GM21367 (cell line): ENCODE results near the gene FGF14.

Experiments
- ATAC-seq: cut with Tn5 transposase; IDR thresholded peaks from one replicate; pipeline ENCODE4 v1.9.1; 2021; ENCODE audit not compliant: unreplicated experiment

Gene FGF14

DNA sequence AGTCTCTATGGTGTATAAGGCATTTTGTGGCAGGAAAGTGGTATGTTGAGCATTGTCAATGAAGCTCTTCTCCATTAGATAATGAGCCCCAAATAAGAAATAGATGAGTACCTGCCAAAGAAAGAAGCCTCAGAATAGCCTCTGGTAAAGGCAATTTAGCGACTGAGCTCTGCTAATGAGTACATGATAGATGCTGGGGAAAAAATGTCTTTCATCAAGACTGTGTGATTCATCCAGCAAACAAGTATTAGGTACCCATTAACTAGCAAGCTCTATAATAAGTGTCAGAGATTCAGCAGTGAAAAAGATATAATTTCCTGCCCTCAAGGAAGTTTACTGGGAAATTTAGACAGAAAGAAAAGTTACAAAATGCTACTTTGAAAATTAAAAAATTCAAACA is 654.8 kb downstream of the FGF14 start:
- no peak for ATAC-seq

DNA sequence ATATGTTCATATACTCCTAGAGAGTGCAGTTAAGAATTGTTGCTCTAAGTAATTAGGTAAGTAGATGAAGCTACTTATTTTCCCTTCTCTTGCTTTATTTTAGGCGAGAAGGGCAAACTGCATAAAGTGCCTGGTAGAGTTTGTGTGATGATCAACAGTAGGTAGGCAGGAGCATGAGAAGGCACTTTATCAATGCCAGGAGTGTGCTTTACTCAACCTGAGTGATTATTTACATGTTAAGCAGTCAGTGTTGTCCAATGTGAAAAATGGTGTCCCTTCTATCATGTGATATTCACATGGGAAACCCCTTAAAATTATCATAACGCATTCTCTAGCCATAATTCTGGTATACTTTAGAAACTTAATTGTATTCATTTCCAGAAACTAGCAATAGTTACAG is 655.3 kb downstream of the FGF14 start:
- no peak for ATAC-seq

DNA sequence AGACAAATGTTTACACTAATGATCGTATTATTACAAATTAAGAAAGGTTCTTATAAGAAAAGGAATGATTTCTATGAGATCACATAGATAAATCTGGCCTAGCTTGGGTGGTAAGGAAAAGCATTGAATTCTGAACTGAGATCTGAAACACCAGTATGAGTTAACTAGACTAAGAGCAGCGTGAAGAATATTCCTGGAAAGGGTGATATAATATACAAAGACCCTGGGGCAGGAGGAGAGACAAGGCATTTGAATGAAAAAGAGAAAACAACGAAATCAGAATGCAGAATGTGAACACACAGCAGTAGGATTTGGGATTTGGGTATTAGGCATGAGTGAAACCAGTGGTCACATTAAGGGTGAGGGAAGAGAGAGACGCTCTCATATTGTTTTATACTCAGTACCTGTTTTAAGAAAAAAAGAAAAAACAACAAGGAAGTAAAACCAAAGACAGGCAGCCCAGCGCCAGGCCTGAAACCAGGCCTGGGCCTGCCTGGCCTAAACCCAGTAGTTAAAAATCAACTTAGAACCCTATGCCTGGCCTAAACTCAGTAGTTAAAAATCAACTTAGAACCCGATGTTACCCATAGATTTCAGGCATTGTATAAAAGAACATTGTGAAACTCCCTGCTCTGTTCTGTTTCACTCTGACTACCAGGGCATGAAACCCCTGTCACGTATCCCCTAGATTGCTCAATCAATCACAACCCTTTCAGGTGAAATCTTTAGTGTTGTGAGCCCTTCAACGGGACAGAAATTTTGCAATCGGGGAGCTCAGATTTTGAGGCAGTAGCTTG is 662.3 kb downstream of the FGF14 start:
- ATAC-seq = peak; percentile 86

- no peak for ATAC-seq
Observed at GRCh38 chr13:101738336-101738735, 663.5 kb downstream of the FGF14 start.

DNA sequence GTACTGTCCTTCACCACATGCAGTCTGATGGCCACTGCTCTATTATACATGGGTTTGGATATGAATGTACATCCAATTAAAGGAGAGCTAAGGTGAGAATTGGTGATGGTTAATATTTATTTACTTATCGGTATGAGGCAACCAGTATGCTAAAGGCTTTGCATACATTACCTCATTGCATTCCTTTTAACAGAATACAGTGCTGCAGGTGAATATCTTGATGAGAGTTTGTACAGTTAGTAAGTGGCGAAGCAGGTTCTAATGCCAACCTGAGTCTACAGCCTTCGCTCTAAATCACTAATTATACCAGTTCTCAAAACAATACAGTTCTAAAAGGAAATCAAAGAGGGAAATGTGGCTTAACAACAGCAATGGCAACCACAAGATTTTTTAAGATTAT is 665.3 kb downstream of the FGF14 start:
- ATAC-seq = no peak

DNA sequence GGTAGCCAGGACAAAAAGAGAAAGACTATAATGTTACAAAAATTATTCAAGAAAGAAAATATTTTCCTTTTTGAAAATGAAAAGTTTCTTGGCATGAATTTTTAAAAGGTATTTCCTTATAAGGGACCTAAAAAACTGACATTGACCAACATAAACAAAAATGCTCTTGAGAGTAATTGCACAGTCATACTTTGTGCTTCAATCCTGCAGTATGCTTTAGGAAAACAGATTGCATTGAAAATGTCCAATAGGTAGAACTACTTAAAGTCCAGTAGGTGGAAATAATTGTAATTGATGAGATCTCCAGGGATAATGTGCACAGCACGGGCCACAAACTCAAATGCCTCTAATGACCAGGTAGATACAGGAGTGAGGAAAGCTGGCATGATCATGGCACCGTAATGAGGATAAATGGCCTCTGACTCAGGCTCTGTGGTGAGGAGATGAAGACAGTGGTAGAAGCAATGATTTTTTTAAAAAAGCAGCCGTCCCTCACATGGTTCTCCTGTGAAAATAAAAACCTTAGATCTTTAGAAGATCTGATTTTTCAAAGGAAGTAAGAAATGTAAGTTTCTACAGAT is 671.3 kb downstream of the FGF14 start:
- no peak for ATAC-seq

- ATAC-seq = no peak
Observed at GRCh38 chr13:101728615-101729014, 673.2 kb downstream of the FGF14 start.

DNA sequence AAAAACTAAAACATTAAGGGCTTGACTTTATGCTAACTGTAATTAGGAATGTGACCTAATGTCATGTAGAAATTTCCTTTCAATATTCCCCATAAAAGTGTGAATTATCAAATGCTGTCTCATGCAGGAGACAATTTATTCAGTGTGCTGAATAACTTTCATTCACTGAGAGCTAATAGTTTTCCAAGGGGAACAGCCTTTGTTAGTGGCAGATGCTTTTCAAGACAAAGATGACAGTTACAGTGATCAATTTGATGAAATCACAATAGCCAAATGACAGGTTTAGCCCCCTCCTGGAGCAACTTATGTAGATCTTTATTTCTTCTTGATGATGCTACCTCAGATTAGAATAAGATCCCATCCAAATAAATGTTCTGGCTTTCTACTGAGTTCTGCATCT is 673.8 kb downstream of the FGF14 start:
- no peak for ATAC-seq

GRCh38 chr13:101727118-101727517 is 674.7 kb downstream of the FGF14 start:
- ATAC-seq = no peak

DNA sequence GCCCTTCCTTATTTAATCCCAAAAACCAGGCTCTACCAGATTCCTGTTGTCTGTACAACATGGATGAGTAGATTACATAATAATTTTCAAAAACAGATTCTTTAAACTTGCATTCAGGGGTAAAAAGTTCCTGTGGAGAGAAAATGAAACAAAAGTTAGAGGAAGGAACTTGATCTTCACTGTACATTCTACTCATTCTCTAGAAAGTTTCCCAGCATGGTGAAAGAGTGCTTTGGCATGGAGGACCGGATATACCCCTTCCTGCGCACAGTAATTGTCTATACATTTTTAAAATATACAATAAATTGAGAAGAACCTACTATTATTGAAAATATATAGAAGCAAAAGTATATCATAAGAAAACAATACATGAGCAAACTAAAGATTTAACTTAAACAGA is 675.2 kb downstream of the FGF14 start:
- ATAC-seq = no peak

- no peak for ATAC-seq
Observed at GRCh38 chr13:101718496-101718895, 683.4 kb downstream of the FGF14 start.

DNA sequence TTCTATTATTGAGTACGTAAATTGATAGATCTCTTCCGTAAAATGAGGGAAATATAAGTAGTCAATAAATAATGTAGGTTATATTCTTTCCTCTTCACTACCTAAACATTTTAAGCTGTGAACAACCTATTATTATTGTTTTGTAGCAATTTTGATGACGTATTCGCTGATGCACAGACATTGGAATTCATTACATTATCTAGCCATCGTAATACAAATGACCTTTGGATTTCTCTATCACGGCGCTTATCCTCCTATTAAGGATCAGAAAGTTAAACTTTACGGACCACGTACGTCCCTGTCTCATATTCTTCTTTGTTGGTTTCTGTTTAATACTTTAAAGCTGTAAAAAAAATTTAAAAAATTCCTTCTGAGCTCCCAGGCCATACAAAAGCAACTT is 684.5 kb downstream of the FGF14 start:
- ATAC-seq = no peak

- no peak for ATAC-seq
Observed at GRCh38 chr13:101714195-101714594, 687.7 kb downstream of the FGF14 start.

GRCh38 chr13:101712026-101712348 is 689.9 kb downstream of the FGF14 start:
- no peak for ATAC-seq

DNA sequence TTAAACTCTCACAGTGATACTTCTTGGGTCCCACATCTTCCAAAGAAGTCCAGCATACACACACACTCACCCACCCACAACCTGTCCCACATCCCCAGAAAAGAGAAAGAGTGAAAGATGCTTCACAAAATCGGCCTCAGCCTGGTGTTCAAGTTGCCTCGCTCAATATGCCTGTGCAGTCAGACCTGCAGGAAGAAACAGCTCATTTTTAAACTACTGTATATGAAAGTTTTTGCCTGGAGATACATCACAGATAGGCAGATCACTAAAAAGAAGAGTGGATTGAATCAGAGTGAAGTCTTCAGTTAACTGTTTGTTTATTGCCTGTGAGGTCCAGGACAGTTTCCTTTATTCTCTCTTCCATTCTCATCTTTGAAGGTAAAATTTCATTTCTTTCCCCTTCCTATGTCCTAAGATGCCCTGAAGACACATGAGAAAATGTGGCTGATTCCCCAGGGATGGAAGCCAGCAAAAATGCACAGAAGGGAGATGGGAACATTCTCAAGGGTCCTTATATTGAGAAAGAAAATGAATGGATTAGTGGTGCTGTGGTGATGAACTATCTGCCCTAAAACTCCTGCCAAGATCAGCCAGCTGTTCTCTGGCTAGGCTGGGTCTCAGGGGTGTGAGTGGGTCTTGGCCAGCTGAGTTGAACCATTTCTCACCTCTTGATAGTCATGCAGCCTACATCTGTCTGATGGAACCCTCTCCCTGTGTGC is 690.4 kb downstream of the FGF14 start:
- no peak for ATAC-seq

DNA sequence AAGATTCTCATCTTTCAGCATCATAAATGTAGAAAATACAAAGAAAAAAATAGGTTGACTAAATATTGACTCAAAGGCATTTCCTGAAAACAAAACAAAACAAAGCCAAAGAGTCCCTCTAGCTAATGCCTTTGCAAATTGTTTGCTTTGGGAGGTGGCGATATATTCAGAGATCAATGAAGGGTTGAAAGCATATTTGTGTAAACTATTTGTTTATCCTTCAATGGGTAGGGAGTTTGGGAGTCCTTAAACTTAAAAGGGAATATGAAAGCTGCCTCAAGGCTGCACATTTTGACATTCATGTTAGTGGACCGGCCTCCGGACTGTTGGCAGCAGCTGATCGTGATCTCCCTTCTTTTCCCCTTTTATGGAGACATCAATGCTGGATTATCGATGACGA is 691.9 kb downstream of the FGF14 start:
- ATAC-seq = no peak

GRCh38 chr13:101708115-101708514 is 693.7 kb downstream of the FGF14 start:
- no peak for ATAC-seq

DNA sequence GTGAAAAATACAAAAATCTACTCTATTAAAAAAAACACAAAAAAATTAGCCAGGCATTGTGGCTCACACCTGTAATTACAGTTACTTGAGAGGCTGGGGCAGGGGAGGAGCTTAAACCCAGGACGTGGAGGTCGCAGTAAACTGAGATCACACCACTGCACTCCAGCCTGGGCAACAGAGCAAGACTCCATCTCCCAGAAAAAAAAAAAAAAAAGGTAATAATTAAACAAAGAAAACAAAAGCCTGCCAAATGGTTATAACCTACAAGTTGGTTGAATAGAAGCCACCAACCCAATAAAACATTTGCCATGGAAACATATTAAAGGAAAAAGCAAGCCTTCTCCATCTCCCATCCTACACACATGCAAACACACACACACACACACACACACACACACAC is 694.2 kb downstream of the FGF14 start:
- ATAC-seq = no peak

GRCh38 chr13:101706651-101707050 is 695.2 kb downstream of the FGF14 start:
- no peak for ATAC-seq

- no peak for ATAC-seq
Observed at GRCh38 chr13:101703838-101704237, 698.0 kb downstream of the FGF14 start.

GRCh38 chr13:101703081-101703480 is 698.8 kb downstream of the FGF14 start:
- no peak for ATAC-seq

- no peak for ATAC-seq
Observed at GRCh38 chr13:101700598-101700997, 701.2 kb downstream of the FGF14 start.
